ENCODE results near the gene CFAP299.
"Not testable (repeated sequence)": the region's sequence is repeated elsewhere in the genome, so short reads cannot be mapped to it uniquely, and the experiment has no call there.

CFAP299 gene

DNA sequence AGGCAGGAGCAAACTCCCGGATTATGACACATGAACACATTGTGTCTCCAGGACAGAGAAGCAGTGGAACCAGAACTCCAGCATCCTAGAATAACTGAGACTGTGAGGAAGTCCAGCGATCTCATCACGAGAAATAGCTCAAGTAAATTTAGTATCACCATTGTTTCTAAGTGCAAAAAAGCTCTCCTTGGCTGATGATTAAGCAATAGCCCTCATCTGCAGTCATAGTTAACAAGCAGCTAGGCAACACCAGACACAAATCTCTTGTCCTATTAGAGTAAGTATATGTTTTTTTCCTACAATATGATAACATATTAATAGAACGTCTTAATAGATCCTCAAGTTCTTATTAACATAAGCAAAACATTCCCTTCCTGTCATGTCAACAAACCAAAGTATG lies 2.4 kb upstream of the CFAP299 start:
- DNase-seq (no peak), ATAC-seq (no peak)

DNA sequence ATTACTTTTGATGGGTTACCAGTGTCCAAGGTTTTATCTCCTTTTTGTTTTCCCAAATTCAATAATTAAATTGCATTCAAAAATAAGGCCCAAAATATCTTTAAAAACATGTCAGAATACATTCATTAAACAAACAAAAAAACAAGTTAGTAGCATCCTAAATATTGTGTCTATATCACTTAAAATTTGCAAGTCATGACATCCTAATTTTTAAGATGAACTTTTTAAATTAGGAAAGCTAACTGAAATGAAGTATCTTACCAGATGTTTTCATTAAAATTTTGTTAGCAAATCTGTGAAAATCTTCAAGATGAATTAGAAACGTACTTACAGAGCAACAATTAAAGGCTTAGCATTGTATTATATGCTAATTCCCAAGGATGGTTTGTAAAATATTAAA lies 962 bp upstream of the CFAP299 start:
- ATAC-seq (no peak), DNase-seq (no peak)

DNA sequence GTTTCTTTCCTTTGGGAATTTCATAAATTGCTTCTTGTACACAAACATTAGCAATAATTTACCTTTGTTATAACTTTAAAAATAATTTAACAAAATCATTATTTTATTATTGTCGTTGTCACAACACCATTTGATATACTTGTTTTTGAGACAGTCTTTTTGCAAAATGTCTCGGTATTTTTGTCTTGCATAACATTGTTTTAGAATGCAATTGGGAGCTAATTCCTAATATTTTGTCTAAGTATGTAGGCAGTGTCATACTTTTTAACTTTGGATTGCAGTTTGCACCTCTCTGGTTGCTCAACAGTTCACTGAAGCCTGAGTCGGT lies 340 bp upstream of the CFAP299 start:
- ATAC-seq = no peak
- DNase-seq = no peak

DNA sequence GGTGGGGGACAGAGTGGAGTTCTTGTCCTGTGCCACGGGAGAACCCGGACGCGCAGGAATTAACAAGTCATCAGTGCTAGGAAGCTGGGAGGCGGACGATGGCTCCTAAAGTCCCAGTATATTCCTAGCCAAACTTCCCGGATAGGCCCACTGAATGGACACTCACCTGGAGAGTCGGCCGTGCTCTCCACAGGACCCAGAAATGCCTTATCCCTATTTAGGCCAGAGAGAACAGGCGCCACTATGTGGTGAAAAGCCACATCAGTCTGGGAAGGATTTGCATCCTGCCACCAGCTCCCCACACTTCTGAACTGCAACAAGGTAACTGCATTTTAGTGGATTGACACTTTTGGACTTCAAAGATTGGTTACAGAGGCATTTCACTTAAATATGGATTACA lies 1.1 kb downstream of the CFAP299 start:
- no peak for ATAC-seq
- no peak for DNase-seq

DNA sequence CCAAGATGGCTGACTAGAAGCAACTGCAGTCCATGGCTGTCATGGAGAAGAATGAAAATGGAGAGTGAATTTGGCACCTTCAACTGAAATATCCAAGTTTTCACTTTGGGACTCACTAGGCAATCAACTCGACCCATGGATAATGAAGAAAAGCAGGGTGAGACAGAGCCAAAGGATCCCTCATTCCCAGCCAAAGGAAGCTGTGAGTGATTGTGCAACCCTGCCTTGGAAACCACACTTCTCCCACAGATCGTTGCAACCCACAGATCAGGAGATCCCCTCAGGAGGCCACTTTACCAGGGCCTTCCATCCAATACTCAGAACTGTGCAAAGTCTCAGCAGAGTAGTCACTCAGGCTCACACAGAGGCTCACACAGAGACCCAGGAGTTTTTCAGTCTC lies 4.5 kb downstream of the CFAP299 start:
- DNase-seq (no peak), ATAC-seq (no peak)

DNA sequence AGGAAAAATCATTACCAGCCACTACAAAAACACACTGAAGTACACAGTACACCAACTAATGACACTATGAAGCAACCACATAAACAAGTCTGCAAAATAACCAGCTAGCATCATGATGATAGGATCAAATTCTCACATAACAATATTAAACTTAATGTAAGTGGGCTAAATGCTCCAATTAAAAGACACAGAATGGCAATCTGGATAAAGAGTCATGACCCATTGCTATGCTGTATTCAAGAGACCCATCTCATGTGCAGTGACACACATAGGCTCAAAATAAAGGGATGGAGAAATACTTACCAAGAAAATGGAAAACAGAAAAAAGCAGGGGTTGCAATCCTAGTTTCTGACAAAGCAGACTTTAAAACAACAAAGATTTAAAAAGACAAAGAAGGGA lies 7.2 kb downstream of the CFAP299 start:
- ATAC-seq, DNase-seq: not testable (repeated sequence)

DNA sequence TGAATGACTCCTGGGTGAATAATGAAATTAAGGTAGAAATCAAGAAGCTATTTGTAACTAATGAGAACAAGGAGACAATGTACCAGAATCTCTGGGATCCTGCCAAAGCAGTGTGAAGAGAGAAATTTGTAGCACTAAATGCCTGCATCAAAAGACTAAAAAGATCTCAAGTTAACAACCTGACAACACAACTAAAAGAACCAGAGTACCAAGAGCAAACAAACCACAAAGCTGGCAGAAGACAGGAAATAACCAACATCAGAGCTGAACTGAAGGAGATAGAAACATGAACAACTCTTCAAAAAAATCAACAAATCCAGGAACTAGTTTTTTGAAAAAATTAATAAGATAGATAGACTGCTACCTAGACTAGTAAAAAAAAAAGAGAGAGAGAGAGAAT lies 8.4 kb downstream of the CFAP299 start:
- no peak for ATAC-seq
- DNase-seq = no peak

DNA sequence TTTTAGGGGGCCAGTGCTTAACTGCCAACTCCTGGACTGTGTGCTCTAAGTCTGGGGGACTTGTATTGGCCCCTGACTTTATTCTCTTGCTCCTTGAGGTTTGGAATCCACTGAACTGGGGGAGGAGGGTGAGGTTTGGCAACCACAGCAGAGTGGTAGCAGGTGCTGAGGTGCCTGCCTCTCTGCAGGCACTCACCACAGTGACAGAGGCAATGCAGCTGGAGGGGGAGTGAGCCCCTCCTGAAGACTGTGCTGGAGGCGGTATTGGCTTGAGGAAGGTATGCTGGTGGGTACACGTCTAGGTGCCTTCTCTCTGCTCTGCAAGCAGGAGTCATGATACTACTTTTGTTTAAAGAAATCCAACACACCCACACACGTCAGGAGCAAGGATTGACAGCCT lies 24.6 kb downstream of the CFAP299 start:
- no peak for DNase-seq
- ATAC-seq = no peak

DNA sequence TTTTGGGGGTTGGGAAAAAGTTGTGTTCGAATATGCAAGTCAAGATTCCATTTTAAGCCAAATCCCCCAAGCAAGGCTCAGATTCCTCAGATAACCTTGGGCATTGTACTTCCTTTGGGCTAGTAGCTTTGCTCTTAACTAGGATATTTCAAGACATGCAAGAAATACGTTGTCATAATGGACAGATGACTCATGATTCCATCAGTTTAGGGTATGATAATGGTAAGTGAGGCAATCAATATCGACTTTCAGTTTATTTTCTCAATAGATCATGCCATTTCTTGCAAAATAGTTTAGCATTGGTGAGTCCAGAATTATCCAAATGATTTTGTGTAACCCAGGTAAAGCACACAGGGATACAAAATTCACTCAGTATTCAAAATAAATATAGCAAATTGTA lies 25.4 kb downstream of the CFAP299 start:
- ATAC-seq (no peak), DNase-seq (no peak)

DNA sequence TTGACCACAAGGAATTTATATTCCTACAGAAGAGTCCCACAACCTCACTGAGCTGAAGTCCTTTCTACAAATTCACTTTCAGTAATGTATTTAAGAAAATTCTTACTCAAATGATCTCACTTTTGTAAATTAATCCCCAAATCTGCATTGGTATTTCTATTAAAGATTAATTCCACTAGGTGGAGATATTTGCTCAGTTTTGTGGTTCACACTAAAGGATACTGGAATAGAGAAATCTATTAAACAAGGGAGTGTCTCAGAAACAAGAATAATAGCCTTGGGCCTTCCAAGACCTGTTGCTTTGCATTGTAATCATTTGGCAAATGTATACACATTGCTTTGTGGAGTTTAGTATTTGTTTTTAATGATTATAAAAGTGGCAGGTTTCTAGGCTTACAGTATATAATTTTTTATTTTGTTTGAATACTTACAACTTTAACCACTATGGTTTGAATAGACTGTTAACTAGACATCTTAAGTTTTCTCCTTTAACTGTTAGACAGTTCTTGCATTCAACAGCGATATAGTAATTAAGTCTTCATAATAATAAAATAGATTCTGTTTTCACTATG lies 25.9 kb downstream of the CFAP299 start:
- DNase-seq = no peak
- no peak for ATAC-seq

DNA sequence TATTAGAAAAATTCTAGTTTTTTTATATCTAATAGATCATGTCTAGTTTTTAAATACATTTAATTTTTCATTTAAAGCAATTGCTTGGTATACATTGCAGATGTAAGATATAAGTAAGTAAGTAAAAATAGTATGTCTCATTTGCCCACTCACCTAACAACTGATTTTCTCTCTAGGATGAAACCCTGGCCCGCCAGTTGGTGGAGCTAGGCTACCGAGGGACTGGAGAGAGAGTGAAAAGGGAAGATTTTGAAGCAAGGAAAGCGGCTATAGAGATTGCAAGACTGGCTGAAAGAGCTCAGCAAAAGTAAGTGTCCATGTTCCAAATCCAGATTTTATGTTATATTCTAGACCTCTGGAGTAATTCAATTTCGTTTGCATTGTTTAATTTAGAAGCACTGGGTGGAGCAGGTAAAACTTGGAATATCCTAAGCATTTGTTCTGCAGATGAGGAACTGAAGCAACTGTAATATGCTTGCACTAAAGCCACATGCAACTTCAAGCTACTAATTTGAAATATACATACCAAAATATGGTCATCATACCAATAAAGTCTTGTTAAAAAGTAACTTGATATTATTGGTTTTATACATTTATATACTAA lies 27.1 kb downstream of the CFAP299 start:
- no peak for ATAC-seq
- peak; percentile 51 for DNase-seq

DNA sequence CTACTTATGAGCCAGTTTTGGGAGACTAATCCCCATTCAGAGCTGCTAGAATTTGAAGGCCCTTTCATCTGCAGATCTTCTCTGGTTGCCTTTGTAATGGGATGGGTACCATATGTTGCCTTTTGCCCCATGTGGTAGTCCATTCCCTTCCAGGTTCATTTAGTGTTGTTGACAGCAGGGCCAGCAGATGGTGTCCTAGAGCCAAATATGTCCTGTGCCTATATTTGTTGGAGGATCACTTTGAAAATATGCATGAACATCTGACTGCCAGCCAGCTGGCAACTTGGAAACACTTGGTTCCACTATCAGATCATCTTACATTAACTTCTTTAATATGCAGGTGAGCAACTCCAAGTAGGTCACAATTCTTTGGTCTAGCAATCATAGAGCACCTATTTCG lies 30.4 kb downstream of the CFAP299 start:
- DNase-seq (peak; percentile 48), ATAC-seq (no peak)

DNA sequence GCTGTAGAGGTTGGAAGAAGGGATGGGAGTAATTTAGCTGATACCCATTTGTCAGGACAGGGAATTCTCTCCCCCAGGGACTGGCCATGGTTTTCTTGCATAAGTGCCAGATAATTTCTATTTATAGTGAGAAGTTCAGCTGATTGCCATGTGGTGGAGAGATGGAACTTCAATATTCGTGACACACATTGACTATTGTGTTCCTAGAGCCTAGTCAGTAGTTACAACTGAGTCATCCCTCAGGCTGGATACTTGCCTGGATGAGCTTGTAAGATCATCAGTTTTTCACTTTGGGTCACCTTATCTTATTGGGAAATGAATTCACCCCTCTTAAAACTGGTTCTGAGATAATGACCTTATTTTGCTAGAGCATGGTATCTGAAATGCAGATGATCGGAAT lies 32.2 kb downstream of the CFAP299 start:
- DNase-seq (no peak), ATAC-seq (no peak)

DNA sequence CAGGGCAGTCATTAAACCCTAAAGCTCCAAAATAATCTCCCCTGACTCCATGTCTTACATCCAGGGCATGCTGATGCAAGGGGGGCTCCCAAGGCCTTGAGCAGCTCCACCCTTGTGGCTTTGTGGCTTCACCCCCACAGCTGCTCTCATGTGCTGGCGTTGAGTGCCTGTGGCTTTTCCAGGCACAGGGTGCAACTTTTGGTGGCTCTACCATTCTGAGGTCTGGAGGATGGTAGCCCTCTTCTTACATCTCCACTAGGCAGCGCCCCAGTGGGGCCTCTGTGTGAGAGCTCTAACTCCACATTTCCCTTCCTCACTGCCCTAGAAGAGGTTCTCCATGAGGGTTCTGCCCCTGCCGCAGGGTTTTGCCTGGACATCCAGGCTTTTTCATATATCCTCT lies 35.1 kb downstream of the CFAP299 start:
- no peak for DNase-seq
- no peak for ATAC-seq

DNA sequence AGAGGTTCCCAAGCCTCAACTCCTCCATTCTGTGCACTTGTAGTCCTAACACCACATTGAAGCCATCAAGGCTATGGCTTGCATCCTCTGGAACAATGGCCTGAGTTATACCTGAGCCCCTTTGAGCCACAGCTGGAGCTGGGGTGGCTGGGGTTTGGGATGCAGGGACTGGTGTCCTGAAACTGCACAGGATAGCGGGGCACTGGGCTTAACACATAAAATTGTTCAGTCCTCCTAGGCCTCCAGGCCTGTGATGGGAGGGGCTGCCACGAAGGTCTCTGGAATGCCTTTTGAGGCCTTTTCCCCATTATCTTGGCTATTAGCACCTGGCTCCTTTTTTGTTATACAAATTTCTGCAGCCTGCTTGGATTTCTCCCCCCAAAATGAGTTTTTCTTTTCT lies 35.5 kb downstream of the CFAP299 start:
- peak; percentile 14 for ATAC-seq
- no peak for DNase-seq

DNA sequence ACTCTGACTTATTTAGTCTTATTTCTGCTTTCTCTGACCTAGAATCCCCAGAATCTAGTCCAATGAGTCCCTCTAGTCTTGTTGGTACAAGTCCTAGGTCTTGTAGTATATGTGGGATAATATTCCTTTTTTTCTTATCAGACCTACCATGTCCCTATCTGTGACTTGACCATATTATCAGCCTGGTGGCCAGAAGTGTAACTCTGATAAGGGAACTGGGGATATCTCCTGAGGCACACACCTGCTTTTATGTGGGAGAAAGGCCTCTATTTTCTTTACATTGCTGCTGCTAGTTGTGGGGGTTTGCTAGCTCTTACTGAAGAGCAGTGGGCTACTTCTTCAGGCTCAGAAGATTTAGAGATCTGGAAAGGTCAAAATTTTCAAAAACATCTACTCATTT lies 38.6 kb downstream of the CFAP299 start:
- no peak for DNase-seq
- no peak for ATAC-seq

DNA sequence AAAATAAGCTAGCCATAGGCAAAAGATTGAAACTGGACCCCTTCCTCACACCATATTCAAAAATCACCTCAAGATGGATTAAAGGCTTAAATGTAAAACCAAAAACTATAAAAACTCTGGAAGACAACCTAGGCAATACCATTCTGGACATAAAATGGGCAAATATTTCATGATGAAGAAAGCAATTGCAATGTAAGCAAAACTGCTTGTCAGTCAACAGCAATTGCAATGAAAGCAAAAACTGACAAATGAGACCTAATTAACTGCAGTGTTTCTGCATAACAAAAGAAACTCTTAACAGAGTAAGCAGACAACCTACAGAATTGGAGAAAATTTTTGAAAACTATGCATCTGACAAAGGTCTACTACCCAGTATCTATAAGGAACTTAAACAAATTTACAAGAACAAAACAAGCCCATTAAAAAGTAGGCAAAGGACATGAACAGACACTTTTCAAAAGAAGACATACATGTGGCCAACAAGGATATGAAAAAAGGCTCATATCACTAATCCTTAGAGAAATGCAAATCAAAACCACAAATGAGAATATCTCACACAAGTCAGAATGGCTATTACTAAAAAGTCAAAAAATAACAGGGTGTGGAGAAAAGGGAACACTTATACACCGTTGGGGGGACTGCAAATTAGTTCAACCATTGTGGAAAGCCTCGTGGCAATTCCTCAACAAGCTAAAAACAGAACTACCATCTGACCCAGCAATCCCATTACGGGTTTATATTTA lies 46.7 kb downstream of the CFAP299 start:
- DNase-seq = no peak
- no peak for ATAC-seq

DNA sequence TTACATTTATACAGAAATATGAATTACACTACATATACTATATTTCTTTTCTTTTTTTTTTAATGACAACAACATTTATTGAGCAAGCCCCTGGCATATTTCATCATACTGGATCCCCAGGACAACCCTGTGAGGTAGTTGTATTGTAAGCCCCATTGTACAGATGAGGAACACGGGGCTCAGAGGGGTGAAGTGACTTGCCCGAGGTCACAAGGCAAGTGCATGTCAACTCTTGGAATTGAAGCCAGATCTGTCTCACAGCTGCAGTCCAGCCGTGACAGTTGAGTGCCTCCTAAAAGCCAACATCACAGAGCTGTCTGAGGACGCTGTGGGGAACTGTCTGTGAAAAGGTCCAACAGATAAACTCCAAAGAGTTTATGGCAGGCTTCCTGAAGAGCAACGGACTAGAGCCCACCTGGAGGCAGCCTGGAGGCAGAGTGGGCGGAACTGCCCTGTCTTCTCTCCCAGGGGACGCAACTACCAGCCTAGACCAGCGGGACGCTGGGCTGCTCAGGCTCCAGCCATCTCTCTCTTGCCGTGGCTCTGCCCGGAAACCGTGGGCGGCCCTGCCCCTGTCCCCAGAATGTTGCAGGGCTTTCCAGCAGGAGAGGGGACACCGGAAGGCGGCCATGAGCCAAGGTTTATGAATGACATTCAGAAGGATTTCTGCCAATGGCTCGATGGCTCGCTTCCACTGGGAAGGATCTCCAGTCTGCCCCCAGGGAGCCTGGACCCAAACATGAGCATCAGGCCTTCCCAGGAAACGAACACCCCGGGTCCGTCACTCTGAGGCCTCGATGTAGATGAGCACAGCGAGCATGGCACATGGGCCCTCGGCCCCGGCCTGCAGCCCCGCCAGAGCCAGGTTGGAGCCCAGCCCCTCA lies 50.1 kb downstream of the CFAP299 start:
- no peak for DNase-seq
- no peak for ATAC-seq

DNA sequence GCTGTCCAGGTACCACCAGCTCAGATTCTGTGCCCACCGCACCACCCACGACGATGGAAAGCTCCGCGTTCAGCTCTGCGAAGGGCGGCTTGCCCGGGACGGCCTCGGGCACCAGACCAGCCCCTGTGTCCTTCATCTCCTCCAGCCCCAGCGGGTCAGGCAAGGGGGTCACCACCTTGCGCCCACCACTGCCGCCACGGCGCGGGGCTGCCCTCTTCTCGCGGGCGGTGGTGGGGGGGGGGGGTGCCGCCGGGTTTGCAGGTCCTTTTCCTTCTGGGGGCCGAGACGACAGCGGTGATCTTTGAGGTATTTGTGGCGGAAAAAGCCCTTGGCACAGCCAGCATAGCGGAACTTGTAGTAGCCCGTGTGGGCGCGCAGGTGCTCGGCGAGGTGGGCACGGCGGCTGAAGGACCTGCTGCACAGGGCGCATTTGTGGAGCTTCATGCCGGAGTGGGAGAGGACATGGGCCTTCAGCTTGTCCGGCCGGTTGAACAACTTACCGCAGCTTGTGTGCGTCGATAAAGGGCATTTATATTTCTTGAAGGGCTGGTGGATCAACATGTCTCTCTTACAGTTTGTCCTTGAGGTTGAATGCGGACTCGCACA lies 50.9 kb downstream of the CFAP299 start:
- no peak for ATAC-seq
- DNase-seq = no peak

DNA sequence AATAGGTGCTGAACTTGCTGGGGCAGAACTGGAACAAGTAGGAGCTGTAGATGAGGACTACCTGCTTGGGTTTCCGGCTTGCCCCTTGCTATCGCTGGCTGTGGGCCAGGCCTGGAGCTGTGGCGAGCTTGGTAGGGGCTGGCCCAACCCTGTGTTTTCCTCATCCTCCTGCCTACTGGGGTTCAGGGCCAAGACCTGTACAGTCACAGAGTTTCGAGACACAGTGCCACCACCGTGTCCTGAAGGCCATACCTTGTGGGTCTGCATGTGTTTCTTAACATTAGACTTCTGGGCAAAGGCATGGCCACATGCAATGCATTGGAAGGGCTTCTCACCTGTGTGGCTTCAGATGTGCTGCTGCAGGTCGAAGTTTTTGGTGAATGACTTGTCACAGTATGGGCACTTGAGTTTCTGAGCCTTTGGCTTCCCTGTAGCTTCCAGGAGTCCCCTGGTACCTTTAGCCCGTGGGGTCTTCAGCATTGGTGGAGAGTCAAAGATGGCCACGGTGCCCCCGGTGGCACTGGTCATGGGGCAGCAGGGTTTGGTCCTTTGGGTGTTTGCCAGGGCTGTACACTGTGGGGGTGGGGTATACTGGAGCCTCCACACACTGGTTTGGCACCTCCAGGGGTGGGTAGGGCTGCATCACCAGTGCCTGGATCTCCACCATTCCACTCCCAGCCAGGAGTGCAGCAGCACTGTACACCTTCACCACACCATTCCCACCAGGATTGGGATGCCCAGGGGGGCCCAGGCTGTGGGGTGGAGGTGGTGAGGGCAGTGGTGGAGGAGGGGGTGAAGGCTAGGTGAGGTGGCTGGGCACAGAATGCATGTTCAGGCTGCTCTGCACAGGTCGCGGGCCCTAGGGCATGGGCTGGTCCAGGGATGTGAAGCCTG lies 52.1 kb downstream of the CFAP299 start:
- ATAC-seq (no peak), DNase-seq (no peak)

DNA sequence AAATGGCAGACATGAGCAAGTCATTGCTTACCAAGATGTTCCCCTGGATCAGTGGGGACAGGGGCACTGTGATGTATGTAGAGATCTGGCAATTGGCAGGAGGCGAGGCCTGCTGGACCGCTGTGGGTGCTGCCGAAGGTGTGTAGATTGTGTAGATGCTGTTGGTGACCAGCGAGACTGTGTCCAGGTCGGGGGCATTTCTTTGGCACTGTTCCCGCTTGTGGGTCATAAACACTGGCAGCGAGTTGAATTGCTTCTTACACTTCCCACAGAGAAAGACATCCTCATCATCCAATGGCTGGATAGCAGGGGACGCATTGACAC lies 52.7 kb downstream of the CFAP299 start:
- DNase-seq = no peak
- ATAC-seq = no peak

DNA sequence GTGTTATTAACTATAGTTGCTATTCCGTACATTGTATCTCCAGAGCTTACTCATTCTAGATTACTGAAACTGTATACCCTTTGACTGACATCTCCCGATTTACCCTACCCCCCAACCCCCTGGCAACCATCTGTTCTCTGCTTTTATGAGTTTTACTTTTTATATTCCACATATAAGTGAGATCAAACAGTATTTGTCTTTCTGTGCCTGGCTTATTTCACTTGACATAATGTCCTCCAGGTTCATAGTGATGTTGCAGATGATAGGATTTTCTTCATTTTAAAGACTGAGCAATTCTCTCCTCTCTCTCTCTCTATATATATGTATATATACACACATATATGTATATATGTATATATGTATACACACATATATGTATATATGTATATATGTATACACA lies 54.6 kb downstream of the CFAP299 start:
- ATAC-seq (no peak), DNase-seq (no peak)
